ENCODE results near the gene ERC1. TPM values are rescaled to one million over a fixed set of nuclear protein-coding genes. Genes with fewer than 3 reads are reported as not detected.

The ERC1 gene
- total and polyA plus RNA-seq, 2 donors (not counting 3 experiments of a cell fraction or from before 2014, with no cell fraction given), result 11.7 to 66.1 TPM

DNA sequence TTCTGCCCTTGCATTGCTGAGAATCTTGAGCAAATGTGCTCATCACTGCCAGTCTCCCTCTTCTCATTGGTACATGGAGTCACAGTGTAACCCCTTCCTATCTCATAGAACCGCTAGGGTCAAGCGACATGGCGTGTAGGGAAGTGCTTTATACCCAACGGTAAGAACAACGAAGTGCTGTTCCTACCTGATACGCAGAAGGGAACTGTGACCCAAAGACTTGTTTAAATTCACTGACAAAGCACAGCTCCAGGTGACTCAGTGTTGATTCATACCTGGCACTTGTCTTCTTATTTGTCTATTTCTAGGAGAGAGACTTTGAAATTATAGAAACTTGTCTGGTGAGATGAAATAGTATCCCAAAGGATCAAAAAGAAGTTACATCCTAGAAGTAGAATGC lies 549.7 kb downstream of the ERC1 start:
- H3K4me1 ChIP-seq (ENCODE audit: control insufficient read depth, extremely low read depth, insufficient read depth, low read length), result no peaks in the 10 kb centered on the region
- CTCF ChIA-PET, result interaction anchor here (3.6 kb wide), 1 partner anchor 423 kb away, joined by 17 read pairs; no protein-coding TSS in a partner anchor

More for the DNA sequence above, 549.7 kb downstream of the ERC1 start:
- Histone ChIP-seq H3K79me2 (ENCODE audit: control insufficient read depth, insufficient read depth, low read length) (no peaks in the 10 kb centered on the region), H3K36me3 (ENCODE audit: control insufficient read depth in 2 of 2, extremely low read depth in 1 of 2, insufficient read depth in 2 of 2, low read length in 2 of 2) (no peaks in the 10 kb centered on the region), H4K20me1 (replicated peaks; ENCODE audit: control insufficient read depth, extremely low read depth, insufficient read depth, low read length) (no peaks in the 10 kb centered on the region), H3K27ac (ENCODE audit: insufficient read depth, low read depth, low read length) (no peak overlapping the region), H2AFZ (ENCODE audit: low read depth, low read length) (no peak overlapping the region), H3K27me3 (ENCODE audit: control insufficient read depth in 2 of 2, insufficient read depth in 2 of 2, low read length in 2 of 2) (peaks cover 16 to 24% of the 10 kb centered on the region in 2 experiments), H3K4me3 (replicated peaks in 1 of 3; ENCODE audit: insufficient read depth in 1 of 3, low read depth in 1 of 3, low read length in 3 of 3) (no peak overlapping the region), H3K9me1 (replicated peaks; ENCODE audit: control insufficient read depth, extremely low read depth, insufficient read depth, low read length) (no peaks in the 10 kb centered on the region), H3K4me2 (ENCODE audit: insufficient read depth, low read length) (no peak overlapping the region), H3K9ac (replicated peaks; ENCODE audit: extremely low read depth, insufficient read depth, low read length) (no peak overlapping the region), H3K9me3 (replicated peaks; ENCODE audit: control insufficient read depth, insufficient read depth, low read length) (no peaks in the 10 kb centered on the region)
- no TSS peak for BruUV-seq (replicated peaks)
- FAIRE-seq (no peak), DNase-seq (ENCODE audit: low read depth, low spot score) (no peak)
- POLR2A ChIA-PET, result no interaction called here
- dilution Hi-C loops (cut with MboI; ENCODE audit: extremely low pct_ligation_motif_present, low sequenced_read_pairs), result no loop called here
- intact Hi-C loops (cut with micrococcal nuclease), result no loop called here
- no peak for TF ChIP-seq POLR2AphosphoS5 (IDR thresholded peaks at IDR 0.05; ENCODE audit: insufficient read depth, low read depth, low read length)
- no peak for TF ChIP-seq MYC (IDR thresholded peaks at IDR 0.05; ENCODE audit: low read depth, low read length)
- no peak for TF ChIP-seq EZH2 (IDR thresholded peaks at IDR 0.05; ENCODE audit: borderline replicate concordance, low read depth, low read length, severe bottlenecking)
- TF ChIP-seq, protein P1, sequence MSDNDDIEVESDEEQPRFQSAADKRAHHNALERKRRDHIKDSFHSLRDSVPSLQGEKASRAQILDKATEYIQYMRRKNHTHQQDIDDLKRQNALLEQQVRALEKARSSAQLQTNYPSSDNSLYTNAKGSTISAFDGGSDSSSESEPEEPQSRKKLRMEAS (IDR thresholded peaks at IDR 0.05; ENCODE audit: insufficient read depth, insufficient read length), result no peak
- TF ChIP-seq FOS (IDR thresholded peaks at IDR 0.05; ENCODE audit: borderline replicate concordance, insufficient read depth, low read length), result no peak
- TF ChIP-seq JUN (IDR thresholded peaks at IDR 0.05; ENCODE audit: borderline replicate concordance, insufficient read depth, insufficient read length, low read depth), result no peak
- TF ChIP-seq GATA2 (IDR thresholded peaks at IDR 0.05; ENCODE audit: insufficient read depth, insufficient read length, low read depth, low read length), result no peak
- TF ChIP-seq, protein P2, sequence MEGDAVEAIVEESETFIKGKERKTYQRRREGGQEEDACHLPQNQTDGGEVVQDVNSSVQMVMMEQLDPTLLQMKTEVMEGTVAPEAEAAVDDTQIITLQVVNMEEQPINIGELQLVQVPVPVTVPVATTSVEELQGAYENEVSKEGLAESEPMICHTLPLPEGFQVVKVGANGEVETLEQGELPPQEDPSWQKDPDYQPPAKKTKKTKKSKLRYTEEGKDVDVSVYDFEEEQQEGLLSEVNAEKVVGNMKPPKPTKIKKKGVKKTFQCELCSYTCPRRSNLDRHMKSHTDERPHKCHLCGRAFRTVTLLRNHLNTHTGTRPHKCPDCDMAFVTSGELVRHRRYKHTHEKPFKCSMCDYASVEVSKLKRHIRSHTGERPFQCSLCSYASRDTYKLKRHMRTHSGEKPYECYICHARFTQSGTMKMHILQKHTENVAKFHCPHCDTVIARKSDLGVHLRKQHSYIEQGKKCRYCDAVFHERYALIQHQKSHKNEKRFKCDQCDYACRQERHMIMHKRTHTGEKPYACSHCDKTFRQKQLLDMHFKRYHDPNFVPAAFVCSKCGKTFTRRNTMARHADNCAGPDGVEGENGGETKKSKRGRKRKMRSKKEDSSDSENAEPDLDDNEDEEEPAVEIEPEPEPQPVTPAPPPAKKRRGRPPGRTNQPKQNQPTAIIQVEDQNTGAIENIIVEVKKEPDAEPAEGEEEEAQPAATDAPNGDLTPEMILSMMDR (IDR thresholded peaks at IDR 0.05; ENCODE audit: extremely low read depth in 1 of 2, insufficient read depth in 1 of 2, low read depth in 1 of 2, low read length in 2 of 2), result no peak
- no peak for TF ChIP-seq POLR2A (IDR thresholded peaks at IDR 0.05; ENCODE audit: low read depth, low read length)
